Breast epithelium (tissue), 4 donors: ENCODE measurements around the gene RNF121. TPM values are rescaled to one million over a fixed set of nuclear protein-coding genes. Genes with fewer than 3 reads are reported as not detected.
A peak's percentile ranks its signal among the peaks of the same experiment; 100 is the strongest.

Source experiments
- DNase-seq, 2 donors: peaks; one replicate each; pipeline ENCODE4 v3.0.0-alpha.2; 2019; ENCODE audit warnings: low spot score in 2 of 2
- H3K27ac ChIP-seq, 2 donors: fragments of 200-600 bp; sonication (generic) in 1 of 2; one replicate each; pipeline ENCODE4 v1.5.1; 2016 to 2019; ENCODE audit warnings: mild to moderate bottlenecking in 1 of 2
- H3K27me3 ChIP-seq, 2 donors: fragments of 200-600 bp; sonication (generic) in 1 of 2; one replicate each; pipeline versions ENCODE4 v1.5.1 to v1.6.0; 2017 to 2019; ENCODE audit warnings: control low read depth in 1 of 2, mild to moderate bottlenecking in 1 of 2
- H3K36me3 ChIP-seq: fragments of 200-600 bp; one replicate; pipeline ENCODE4 v1.5.1; 2019
- H3K4me1 ChIP-seq, 2 donors: fragments of 200-600 bp; sonication (generic); one replicate each; pipeline ENCODE4 v1.5.1; 2016 to 2019; ENCODE audit warnings: control low read depth in 1 of 2
- H3K4me3 ChIP-seq, 3 donors: fragments of 200-600 bp; sonication (generic); 1 replicate in 2 of 3; 2 replicates in 1 of 3; pipeline ENCODE4 v1.5.1; 2016 to 2019; ENCODE audit warnings: mild to moderate bottlenecking in 3 of 3, moderate library complexity in 2 of 3
- H3K9me3 ChIP-seq, 2 donors: fragments of 200-600 bp; sonication (generic) in 1 of 2; one replicate each; pipeline ENCODE4 v1.5.1; 2016 to 2019; ENCODE audit warnings: control low read depth in 1 of 2
- POLR2A ChIP-seq: fragments of 450-650 bp; IDR thresholded peaks from one replicate; pipeline ENCODE4 v1.6.1; 2016; ENCODE audit warnings: antibody characterized with exemption, mild to moderate bottlenecking, moderate library complexity
- POLR2AphosphoS5 ChIP-seq, 3 donors: sonication (generic); formaldehyde crosslinking; IDR thresholded peaks; one replicate each; pipeline ENCODE4 v1.6.1; 2017; ENCODE audit warnings: antibody characterized with exemption in 3 of 3
- intact Hi-C: fragments of 100-400 bp; cut with DNase I; formaldehyde crosslinking; loops from one replicate; pipeline ENCODE4 v1.15.1; 2023; ENCODE audit warnings: low total_unique reads
- total RNA-seq, 3 donors: library from RNA; depleted of rRNA; stranded (reverse); fragments of >200 nt; gene quantifications; one replicate each; pipeline ENCODE4 v1.1.0, GENCODE V29; 2016
- TF ChIP-seq, protein P1 (sequence below), 3 donors: fragments of 450-650 bp; IDR thresholded peaks; one replicate each; pipeline ENCODE4 v1.5.1; 2016 to 2017; ENCODE audit warnings: antibody characterized with exemption in 3 of 3, mild to moderate bottlenecking in 3 of 3, moderate library complexity in 3 of 3

The RNF121 gene
- total RNA-seq, 3 donors from 2014 or later = 21.8 to 39.0 (median 37.3) TPM

DNA sequence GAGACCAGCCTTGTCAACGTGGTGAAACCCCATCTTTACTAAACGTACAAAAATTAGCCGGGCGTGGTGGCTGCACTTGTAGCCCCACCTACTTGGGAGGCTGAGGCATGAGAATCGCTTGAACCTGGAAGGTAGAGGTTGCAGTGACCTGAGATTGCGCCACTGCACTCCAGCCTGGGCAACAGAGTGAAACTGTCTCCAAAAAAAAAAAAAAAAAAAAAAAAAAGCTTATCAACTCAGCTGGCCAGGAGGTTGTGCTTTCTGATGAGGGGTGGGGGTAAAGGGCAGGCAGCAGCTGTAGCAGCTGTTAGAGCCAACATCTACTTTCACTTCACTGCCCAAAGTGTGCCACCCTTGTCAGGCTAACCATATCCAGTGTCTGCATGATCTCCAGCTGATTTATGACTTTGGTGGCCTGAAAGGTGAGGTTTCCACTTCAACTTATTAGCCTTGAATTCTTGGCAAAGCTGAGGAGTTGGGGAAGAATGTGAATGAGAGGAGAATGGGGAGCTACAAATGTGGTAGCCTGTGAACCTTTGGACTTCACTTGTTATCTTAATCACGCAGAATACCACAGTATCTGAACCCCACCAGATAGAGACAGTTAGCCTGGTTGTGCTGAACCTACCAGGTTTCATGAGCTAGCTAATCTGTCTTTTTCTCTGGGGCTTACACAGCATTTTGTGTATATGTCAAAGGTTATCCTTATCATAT, 19.6 kb downstream of the RNF121 start:
- H3K9me3 ChIP-seq = no peaks in the 10 kb centered on the region
- intact Hi-C loops = no loop called here
- H3K4me1 ChIP-seq = no peaks in the 10 kb centered on the region
- no peaks in the 10 kb centered on the region for H3K36me3 ChIP-seq
- H3K4me3 ChIP-seq = no peak overlapping the region
- no peak for DNase-seq
- no peak for TF ChIP-seq POLR2A
- H3K27me3 ChIP-seq = no peaks in the 10 kb centered on the region
- no peak overlapping the region for H3K27ac ChIP-seq

DNA sequence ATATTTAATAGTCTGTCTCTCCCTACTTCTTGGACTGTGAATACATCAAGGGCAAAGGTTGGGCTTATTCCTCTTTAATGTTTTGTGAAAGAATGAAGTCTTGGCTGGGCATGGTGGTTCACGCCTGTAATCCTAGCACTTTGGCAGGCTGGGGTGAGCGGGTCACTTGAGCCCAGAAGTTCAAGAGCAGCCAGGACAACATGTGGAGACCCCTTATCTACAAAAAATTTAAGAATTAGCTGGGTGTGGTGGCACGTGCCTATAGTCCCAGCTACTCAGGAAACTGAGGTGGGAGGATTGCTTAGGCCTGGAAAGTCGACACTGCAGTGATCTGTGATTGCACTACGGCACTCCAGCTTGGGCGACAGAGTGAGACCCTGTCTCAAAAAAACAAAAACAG, 20.2 kb downstream of the RNF121 start:
- TF ChIP-seq POLR2A (no peak), POLR2AphosphoS5 (IDR thresholded peaks at IDR 0.05) (no peak)
- TF ChIP-seq, protein P1, sequence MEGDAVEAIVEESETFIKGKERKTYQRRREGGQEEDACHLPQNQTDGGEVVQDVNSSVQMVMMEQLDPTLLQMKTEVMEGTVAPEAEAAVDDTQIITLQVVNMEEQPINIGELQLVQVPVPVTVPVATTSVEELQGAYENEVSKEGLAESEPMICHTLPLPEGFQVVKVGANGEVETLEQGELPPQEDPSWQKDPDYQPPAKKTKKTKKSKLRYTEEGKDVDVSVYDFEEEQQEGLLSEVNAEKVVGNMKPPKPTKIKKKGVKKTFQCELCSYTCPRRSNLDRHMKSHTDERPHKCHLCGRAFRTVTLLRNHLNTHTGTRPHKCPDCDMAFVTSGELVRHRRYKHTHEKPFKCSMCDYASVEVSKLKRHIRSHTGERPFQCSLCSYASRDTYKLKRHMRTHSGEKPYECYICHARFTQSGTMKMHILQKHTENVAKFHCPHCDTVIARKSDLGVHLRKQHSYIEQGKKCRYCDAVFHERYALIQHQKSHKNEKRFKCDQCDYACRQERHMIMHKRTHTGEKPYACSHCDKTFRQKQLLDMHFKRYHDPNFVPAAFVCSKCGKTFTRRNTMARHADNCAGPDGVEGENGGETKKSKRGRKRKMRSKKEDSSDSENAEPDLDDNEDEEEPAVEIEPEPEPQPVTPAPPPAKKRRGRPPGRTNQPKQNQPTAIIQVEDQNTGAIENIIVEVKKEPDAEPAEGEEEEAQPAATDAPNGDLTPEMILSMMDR (IDR thresholded peaks at IDR 0.05) = no peak
- intact Hi-C loops = no loop called here
- no peaks in the 10 kb centered on the region for H3K9me3 ChIP-seq

DNA sequence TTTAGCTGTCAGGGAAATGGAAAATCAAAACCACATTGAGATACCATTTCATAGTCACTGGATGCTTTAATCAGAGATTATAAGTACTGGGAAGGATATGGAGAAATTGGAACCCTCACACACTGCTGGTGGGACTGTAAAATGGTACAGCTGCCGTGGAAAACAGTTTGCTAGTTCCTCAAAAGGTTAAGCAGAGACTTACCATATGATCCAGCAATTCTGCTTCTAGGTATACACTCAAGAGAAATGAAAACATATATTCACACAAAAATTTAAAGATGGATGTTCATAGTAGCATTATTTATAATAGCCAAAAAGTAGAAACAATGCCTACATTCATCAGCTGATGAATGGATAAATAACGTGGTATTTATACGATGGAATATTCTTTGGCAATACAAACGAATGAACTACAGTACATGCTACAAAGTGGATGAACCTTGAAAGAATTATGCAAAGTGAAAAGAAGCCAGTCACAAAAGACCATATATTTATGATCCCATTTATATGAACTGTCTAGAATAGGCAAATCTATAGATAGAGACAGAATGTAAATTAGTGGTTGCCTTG, 23.0 kb downstream of the RNF121 start:
- no peak overlapping the region for H3K4me3 ChIP-seq
- no peak for DNase-seq
- H3K9me3 ChIP-seq = no peaks in the 10 kb centered on the region
- H3K36me3 ChIP-seq = no peaks in the 10 kb centered on the region
- intact Hi-C loops = no loop called here
- TF ChIP-seq, protein P1 (IDR thresholded peaks at IDR 0.05) = no peak
- TF ChIP-seq POLR2A = no peak
- TF ChIP-seq POLR2AphosphoS5 (IDR thresholded peaks at IDR 0.05) = no peak
- no peaks in the 10 kb centered on the region for H3K27me3 ChIP-seq
- H3K27ac ChIP-seq = no peak overlapping the region
- no peaks in the 10 kb centered on the region for H3K4me1 ChIP-seq

More for the DNA sequence above, 20.2 kb downstream of the RNF121 start:
- no peaks in the 10 kb centered on the region for H3K27me3 ChIP-seq
- H3K4me3 ChIP-seq = no peak overlapping the region
- H3K36me3 ChIP-seq = no peaks in the 10 kb centered on the region
- H3K27ac ChIP-seq = no peak overlapping the region
- H3K4me1 ChIP-seq = no peaks in the 10 kb centered on the region
- no peak for DNase-seq

DNA sequence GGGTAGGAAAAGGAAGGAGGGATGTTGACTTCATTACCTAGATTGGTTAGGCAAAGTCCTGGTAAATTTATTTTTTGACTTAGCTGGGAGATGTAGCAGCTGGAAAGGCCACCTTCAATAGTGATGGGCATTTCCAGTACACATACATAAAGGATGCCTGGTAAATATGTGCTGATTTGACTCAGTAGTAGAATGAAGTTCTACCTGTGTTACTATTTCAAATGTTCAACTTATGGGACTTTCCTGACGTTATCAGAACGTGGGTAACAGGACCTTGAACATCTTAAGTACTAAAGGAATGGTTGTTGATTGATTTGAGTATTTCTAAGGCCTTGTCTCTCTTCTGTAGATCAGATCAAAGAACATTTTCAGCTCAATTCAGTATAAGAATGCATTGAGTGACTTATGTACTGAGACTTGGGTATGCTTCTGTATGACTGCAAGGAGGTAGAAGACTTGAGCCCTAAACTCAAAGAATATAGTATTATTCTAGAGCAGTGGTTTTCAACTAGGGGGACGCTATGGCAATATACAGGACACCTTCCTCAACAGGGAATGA, 27.1 kb downstream of the RNF121 start:
- DNase-seq = no peak
- intact Hi-C loops = no loop called here
- Histone ChIP-seq H3K4me3 (no peak overlapping the region), H3K27ac (no peak overlapping the region), H3K9me3 (no peaks in the 10 kb centered on the region), H3K36me3 (no peaks in the 10 kb centered on the region), H3K4me1 (no peaks in the 10 kb centered on the region), H3K27me3 (no peaks in the 10 kb centered on the region)
- TF ChIP-seq, protein P1 (IDR thresholded peaks at IDR 0.05) = no peak
- TF ChIP-seq POLR2A (no peak), POLR2AphosphoS5 (IDR thresholded peaks at IDR 0.05) (no peak)

DNA sequence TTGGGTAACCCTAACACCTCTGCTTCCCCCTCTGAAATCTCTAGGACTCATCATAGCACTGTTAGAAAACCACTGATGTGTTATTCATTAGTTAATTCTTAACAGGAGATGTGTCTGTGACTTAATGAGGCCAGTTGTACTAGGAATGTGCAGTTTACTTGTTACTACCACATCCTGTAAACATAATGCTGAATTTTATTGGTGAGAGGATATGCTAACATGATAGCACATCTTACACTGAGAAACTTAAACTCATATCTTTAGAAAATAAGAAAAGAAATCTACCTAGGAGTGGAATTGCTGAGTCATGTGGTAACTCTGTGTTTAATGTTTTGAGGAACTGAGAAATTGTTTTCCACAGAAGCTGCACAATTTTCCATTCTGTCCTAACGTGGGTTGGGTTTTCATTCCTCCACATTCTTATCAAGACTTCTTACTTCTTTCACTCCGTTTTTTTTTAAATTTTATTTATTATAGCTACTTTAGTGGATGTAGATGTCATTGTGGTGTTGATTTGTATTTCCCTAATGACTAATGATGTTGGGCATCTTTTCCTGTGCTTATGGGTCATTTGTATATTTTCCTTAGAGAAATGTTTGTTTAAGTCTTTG, 33.7 kb downstream of the RNF121 start:
- Histone ChIP-seq H3K4me3 (no peak overlapping the region), H3K36me3 (peaks cover 10% of the 10 kb centered on the region), H3K4me1 (no peaks in the 10 kb centered on the region), H3K9me3 (no peaks in the 10 kb centered on the region), H3K27me3 (no peaks in the 10 kb centered on the region), H3K27ac (peak overlapping the region in 1 of 2 donors; percentile 39)
- intact Hi-C loops = no loop called here
- TF ChIP-seq, protein P1 (IDR thresholded peaks at IDR 0.05) = no peak
- no peak for TF ChIP-seq POLR2AphosphoS5 (IDR thresholded peaks at IDR 0.05)
- TF ChIP-seq POLR2A = no peak
- no peak for DNase-seq
